GM12873 (cell line): ENCODE data around the gene CCL7.

Source experiments
- CTCF ChIP-seq: IDR thresholded peaks from 2 replicates; pipeline ENCODE4 v1.5.1; 2012; ENCODE audit warnings: low read depth, mild to moderate bottlenecking, moderate library complexity, low read length, control low read depth; ENCODE audit not compliant: insufficient read depth; ENCODE audit errors: missing control alignments

The CCL7 gene

GRCh38 chr17:34290586-34290985, 20.6 kb downstream of the CCL7 start:
- TF ChIP-seq CTCF = no peak

- TF ChIP-seq CTCF = no peak
Measured at GRCh38 chr17:34291721-34292348, 21.8 kb downstream of the CCL7 start.

- TF ChIP-seq CTCF = no peak
Measured at GRCh38 chr17:34299027-34299426, 29.0 kb downstream of the CCL7 start.

GRCh38 chr17:34299956-34300577, 30.0 kb downstream of the CCL7 start:
- TF ChIP-seq CTCF = no peak

- no peak for TF ChIP-seq CTCF
Measured at GRCh38 chr17:34300652-34301370, 30.8 kb downstream of the CCL7 start.

GRCh38 chr17:34301986-34302385, 32.0 kb downstream of the CCL7 start:
- TF ChIP-seq CTCF = no peak

- TF ChIP-seq CTCF = no peak
Measured at GRCh38 chr17:34302636-34303035, 32.6 kb downstream of the CCL7 start.
